T-cell (primary cell): Measurements from ENCODE around the gene RPSA. TPM values are rescaled to one million over a fixed set of nuclear protein-coding genes. Genes with fewer than 3 reads are reported as not detected.

Source experiments
- ATAC-seq, 4 experiments: fragments of 200-7000 bp in 3 of 4; fragments of 150-1000 bp in 1 of 4; cut with Tn5 transposase; replicated peaks in 1 of 4; 1 replicate in 3 of 4; 2 replicates in 1 of 4; pipeline ENCODE4 v1.10.0; 2021; ENCODE audit warnings: moderate library complexity in 3 of 4, mild to moderate bottlenecking in 2 of 4, moderate number of reproducible peaks in 1 of 4
- CTCF ChIA-PET, 2 donors: fragments of 300-600 bp; sonication (Branson Sonifier 250); formaldehyde crosslinking; loops; one replicate each; lab custom pipeline; 2022; ENCODE audit warnings: antibody characterized with exemption in 2 of 2; lab: Charles Lee
- POLR2A ChIA-PET, 2 donors: fragments of 300-600 bp; sonication (Branson Sonifier 250); formaldehyde crosslinking; loops; one replicate each; lab custom pipeline; 2022; ENCODE audit warnings: antibody characterized with exemption in 2 of 2; lab: Charles Lee
- DNase-seq, 35 experiments: peaks; one replicate each; pipeline versions ENCODE4 v3.0.0 to v3.0.0-alpha.2; 2013 to 2023
- H3K27ac ChIP-seq: one replicate; pipeline ENCODE4 v1.5.1; 2013; ENCODE audit warnings: low read length
- H3K27me3 ChIP-seq, 2 experiments: replicated peaks in 1 of 2; 1 replicate in 1 of 2; 2 replicates in 1 of 2; pipeline versions ENCODE4 v1.6.1 to v1.7.0; 2013; ENCODE audit warnings: low read length in 1 of 2, mixed read lengths in 1 of 2; ENCODE audit not compliant: control insufficient read depth in 2 of 2, insufficient read depth in 2 of 2; ENCODE audit errors: extremely low read depth in 1 of 2
- H3K36me3 ChIP-seq, 2 donors: 1 replicate in 1 of 2; 2 replicates in 1 of 2; pipeline versions ENCODE4 v1.6.1 to v1.7.0; 2013; ENCODE audit warnings: low read length in 1 of 2; ENCODE audit not compliant: control insufficient read depth in 2 of 2, insufficient read depth in 1 of 2; ENCODE audit errors: extremely low read depth in 1 of 2
- H3K4me1 ChIP-seq, 2 experiments: 1 replicate in 1 of 2; 2 replicates in 1 of 2; pipeline versions ENCODE4 v1.6.1 to v1.7.0; 2013; ENCODE audit warnings: low read length in 2 of 2, mixed read lengths in 1 of 2; ENCODE audit not compliant: insufficient read depth in 2 of 2, control insufficient read depth in 1 of 2; ENCODE audit errors: extremely low read depth in 1 of 2
- H3K4me3 ChIP-seq, 2 donors: 1 replicate in 1 of 2; 2 replicates in 1 of 2; pipeline versions ENCODE4 v1.5.1 to v1.7.0; 2013; ENCODE audit warnings: mild to moderate bottlenecking in 2 of 2, low read length in 1 of 2, moderate library complexity in 1 of 2; ENCODE audit not compliant: control insufficient read depth in 1 of 2; ENCODE audit errors: extremely low read depth in 1 of 2
- H3K9me3 ChIP-seq: 2 replicates; pipeline ENCODE4 v1.7.0; 2013
- H3K27ac Mint-ChIP-seq, 2 donors: one replicate each; pipeline ENCODE4 v1.8.0; 2020 to 2021; ENCODE audit warnings: mild to moderate bottlenecking in 2 of 2, mixed read lengths in 2 of 2
- H3K27me3 Mint-ChIP-seq, 2 donors: one replicate each; pipeline ENCODE4 v1.8.0; 2021 to 2022; ENCODE audit warnings: mixed read lengths in 2 of 2
- H3K36me3 Mint-ChIP-seq: one replicate; pipeline ENCODE4 v1.8.0; 2021; ENCODE audit warnings: mixed read lengths
- H3K4me1 Mint-ChIP-seq, 3 donors: one replicate each; pipeline ENCODE4 v1.8.0; 2020 to 2022; ENCODE audit warnings: mixed read lengths in 3 of 3, mild to moderate bottlenecking in 1 of 3
- H3K4me3 Mint-ChIP-seq, 3 donors: one replicate each; pipeline ENCODE4 v1.8.0; 2020 to 2022; ENCODE audit warnings: mild to moderate bottlenecking in 3 of 3, mixed read lengths in 3 of 3, moderate library complexity in 3 of 3
- H3K9me3 Mint-ChIP-seq, 3 donors: one replicate each; pipeline ENCODE4 v1.8.0; 2020 to 2022; ENCODE audit warnings: mixed read lengths in 3 of 3
- WGBS: methylation state at CpG from one replicate; pipeline ENCODE4 v1.1.5; 2013; ENCODE audit warnings: missing lambda C conversion rate; ENCODE audit not compliant: insufficient coverage; 5-methylcytosine and 5-hydroxymethylcytosine counted together
- total RNA-seq, 35 experiments: library from RNA in 6 of 35; stranded (reverse) in 6 of 35; fragments of 120-200 nt in 1 of 35; gene quantifications; one replicate each; pipeline versions ENCODE4 v1.2.1 to v1.2.4 and lab custom pipeline; 2013 to 2026

Gene RPSA
- total RNA-seq, 5 donors from 2014 or later (not counting 1 experiment from before 2014, with no cell fraction given) = 1,722 to 2,107 (median 1,965) TPM

- peaks cover 59 to 79% (median 62%) of the 10 kb centered on the region in 3 donors for H3K4me1 Mint-ChIP-seq
- no peaks in the 10 kb centered on the region for H3K27me3 ChIP-seq
- peaks cover 27 to 71% of the 10 kb centered on the region in 2 experiments for H3K4me1 ChIP-seq
- no peak for DNase-seq
- peaks cover 4 to 16% of the 10 kb centered on the region in 2 donors for H3K36me3 ChIP-seq
- H3K9me3 Mint-ChIP-seq = no peaks in the 10 kb centered on the region
- H3K27me3 Mint-ChIP-seq = no peaks in the 10 kb centered on the region
- H3K27ac ChIP-seq = no peak overlapping the region
- POLR2A ChIA-PET = no interaction called here
- H3K9me3 ChIP-seq = no peaks in the 10 kb centered on the region
- peak overlapping the region in 1 of 3 donors; percentile 89 for H3K4me3 Mint-ChIP-seq
- H3K4me3 ChIP-seq = no peak overlapping the region
- no peak for ATAC-seq
- 98% methylated on average over 3 of the region's 5 CpGs for WGBS
- peaks cover 19% of the 10 kb centered on the region for H3K36me3 Mint-ChIP-seq
- peak overlapping the region; percentile 30 to 36 for H3K27ac Mint-ChIP-seq
- CTCF ChIA-PET = no interaction called here
Observed at GRCh38 chr3:39386318-39386717, 20.2 kb upstream of the RPSA start.

- H3K36me3 Mint-ChIP-seq = peaks cover 29% of the 10 kb centered on the region
- ChIA-PET CTCF (interaction anchor here in 1 of 2 donors (0.9 to 1.1 kb wide), 2 partner anchors 9 to 11 kb away, joined by 3 to 6 read pairs; no protein-coding TSS in a partner anchor), POLR2A (interaction anchor here in 1 of 2 donors (0.6 kb wide), 1 partner anchor 16 kb away, joined by 4 read pairs; no protein-coding TSS in a partner anchor)
- Histone ChIP-seq H3K27me3 (no peaks in the 10 kb centered on the region), H3K27ac (no peak overlapping the region), H3K4me1 (peaks cover 26 to 70% of the 10 kb centered on the region in 2 experiments), H3K4me3 (no peak overlapping the region), H3K36me3 (peaks cover 4 to 27% of the 10 kb centered on the region in 2 donors), H3K9me3 (no peaks in the 10 kb centered on the region)
- no peaks in the 10 kb centered on the region for H3K27me3 Mint-ChIP-seq
- 82% methylated on average over 1 of the region's 1 CpG for WGBS
- ATAC-seq = no peak
- DNase-seq = no peak
- peak overlapping the region; percentile 40 to 57 for H3K27ac Mint-ChIP-seq
- H3K4me3 Mint-ChIP-seq = peak overlapping the region in 1 of 3 donors; percentile 10
- no peaks in the 10 kb centered on the region for H3K9me3 Mint-ChIP-seq
- H3K4me1 Mint-ChIP-seq = peaks cover 54 to 75% (median 62%) of the 10 kb centered on the region in 3 donors
Observed at GRCh38 chr3:39387411-39387975, 19.0 kb upstream of the RPSA start.

GRCh38 chr3:39388153-39388552 lies 18.4 kb upstream of the RPSA start:
- H3K27ac Mint-ChIP-seq = peak overlapping the region; percentile 5 to 57
- DNase-seq (no peak), ATAC-seq (no peak)
- Histone ChIP-seq H3K27ac (peak overlapping the region; percentile 48), H3K27me3 (no peaks in the 10 kb centered on the region), H3K4me3 (no peak overlapping the region), H3K9me3 (no peaks in the 10 kb centered on the region), H3K4me1 (peaks cover 21 to 64% of the 10 kb centered on the region in 2 experiments), H3K36me3 (peaks cover 8 to 34% of the 10 kb centered on the region in 2 donors)
- ChIA-PET POLR2A (interaction anchor here in 1 of 2 donors (0.6 kb wide), 1 partner anchor 15 kb away, joined by 4 read pairs; no protein-coding TSS in a partner anchor), CTCF (interaction anchor here in 1 of 2 donors (0.7 kb wide), 1 partner anchor 24 kb away, joined by 5 read pairs; no protein-coding TSS in a partner anchor)
- H3K4me1 Mint-ChIP-seq = peaks cover 51 to 69% (median 62%) of the 10 kb centered on the region in 3 donors
- no CpG with 5 or more reads among the region's 2 CpGs for WGBS
- H3K36me3 Mint-ChIP-seq = peaks cover 33% of the 10 kb centered on the region
- H3K9me3 Mint-ChIP-seq = no peaks in the 10 kb centered on the region
- peak overlapping the region in 1 of 3 donors; percentile 10 for H3K4me3 Mint-ChIP-seq
- no peaks in the 10 kb centered on the region for H3K27me3 Mint-ChIP-seq

- CTCF ChIA-PET = interaction anchor here in 1 of 2 donors (0.7 kb wide), 1 partner anchor 24 kb away, joined by 5 read pairs; no protein-coding TSS in a partner anchor
- Histone ChIP-seq H3K9me3 (no peaks in the 10 kb centered on the region), H3K4me1 (peaks cover 21 to 58% of the 10 kb centered on the region in 2 experiments), H3K27me3 (no peaks in the 10 kb centered on the region), H3K27ac (peak overlapping the region; percentile 48), H3K36me3 (peaks cover 13 to 40% of the 10 kb centered on the region in 2 donors), H3K4me3 (no peak overlapping the region)
- WGBS = 35% methylated on average over 2 of the region's 2 CpGs
- H3K4me3 Mint-ChIP-seq = peak overlapping the region in 2 of 3 donors; percentile 10 to 17
- peaks cover 38% of the 10 kb centered on the region for H3K36me3 Mint-ChIP-seq
- POLR2A ChIA-PET = no interaction called here
- no peak for ATAC-seq
- H3K4me1 Mint-ChIP-seq = peaks cover 51 to 66% (median 62%) of the 10 kb centered on the region in 3 donors
- no peaks in the 10 kb centered on the region for H3K9me3 Mint-ChIP-seq
- no peak for DNase-seq
- H3K27me3 Mint-ChIP-seq = no peaks in the 10 kb centered on the region
- H3K27ac Mint-ChIP-seq = peak overlapping the region; percentile 72 to 84
Observed at GRCh38 chr3:39388741-39389248, 17.7 kb upstream of the RPSA start.

- Mint-ChIP-seq H3K9me3 (no peaks in the 10 kb centered on the region), H3K36me3 (peaks cover 52% of the 10 kb centered on the region), H3K27ac (peak overlapping the region; percentile 41 to 58), H3K4me3 (peak overlapping the region in 1 of 3 donors; percentile 11), H3K27me3 (no peaks in the 10 kb centered on the region), H3K4me1 (peaks cover 42 to 58% (median 53%) of the 10 kb centered on the region in 3 donors)
- no CpG with 5 or more reads among the region's 4 CpGs for WGBS
- ATAC-seq = no peak
- H3K4me3 ChIP-seq = no peak overlapping the region
- DNase-seq = no peak
- H3K36me3 ChIP-seq = peaks cover 13 to 52% of the 10 kb centered on the region in 2 donors
- CTCF ChIA-PET = interaction anchor here in 1 of 2 donors (0.5 kb wide), 1 partner anchor 1049 kb away, joined by 5 read pairs; no protein-coding TSS in a partner anchor
- no peaks in the 10 kb centered on the region for H3K9me3 ChIP-seq
- H3K4me1 ChIP-seq = peaks cover 17 to 47% of the 10 kb centered on the region in 2 experiments
- H3K27ac ChIP-seq = no peak overlapping the region
- H3K27me3 ChIP-seq = no peaks in the 10 kb centered on the region
- POLR2A ChIA-PET = no interaction called here
Observed at GRCh38 chr3:39390181-39390580, 16.3 kb upstream of the RPSA start.

- Mint-ChIP-seq H3K27ac (no peak overlapping the region), H3K4me1 (peaks cover 0 to 1% (median 0%) of the 10 kb centered on the region in 3 donors), H3K4me3 (no peak overlapping the region), H3K9me3 (no peaks in the 10 kb centered on the region), H3K27me3 (no peaks in the 10 kb centered on the region), H3K36me3 (peaks cover 57% of the 10 kb centered on the region)
- ATAC-seq = no peak
- CTCF ChIA-PET = interaction anchor here in 1 of 2 donors (0.6 kb wide), 1 partner anchor 19 kb away, joined by 3 read pairs; no protein-coding TSS in a partner anchor
- Histone ChIP-seq H3K9me3 (no peaks in the 10 kb centered on the region), H3K27me3 (no peaks in the 10 kb centered on the region), H3K27ac (no peak overlapping the region), H3K4me1 (no peaks in the 10 kb centered on the region), H3K4me3 (no peak overlapping the region), H3K36me3 (peaks cover 12 to 84% of the 10 kb centered on the region in 2 donors)
- 100% methylated on average over 1 of the region's 3 CpGs for WGBS
- POLR2A ChIA-PET = no interaction called here
- no peak for DNase-seq
Observed at GRCh38 chr3:39396690-39397089, 9.8 kb upstream of the RPSA start.
